H1 (cell line): ENCODE data around the gene GCGR. TPM values are rescaled to one million over a fixed set of nuclear protein-coding genes. Genes with fewer than 3 reads are reported as not detected.

Experiments
- EZH2 ChIP-seq: fragments of 200-600 bp; sonication (generic); IDR thresholded peaks from 2 replicates; pipeline ENCODE4 v1.7.1; 2012; ENCODE audit warnings: low read depth, mild to moderate bottlenecking, moderate library complexity, low read length, inconsistent platforms; ENCODE audit not compliant: severe bottlenecking
- HDAC2 ChIP-seq, 2 experiments: fragments of 300-600 bp in 1 of 2; sonication (generic) in 1 of 2; IDR thresholded peaks; 2 replicates each; pipeline ENCODE4 v1.6.1; 2011 to 2012; ENCODE audit warnings: low read depth in 2 of 2, low read length in 2 of 2, mild to moderate bottlenecking in 2 of 2, moderate library complexity in 2 of 2, borderline replicate concordance in 1 of 2, inconsistent platforms in 1 of 2
- polyA plus RNA-seq, 7 experiments: library from polyadenylated mRNA; depleted of rRNA in 3 of 7; stranded (reverse) in 5 of 7; unstranded in 2 of 7; fragments of >200 nt in 5 of 7; fragments of 200-250 nt in 2 of 7; gene quantifications; 1 replicate in 5 of 7; 2 replicates in 1 of 7; 4 replicates in 1 of 7; pipeline versions ENCODE4 v1.2.1 to v1.2.3, GENCODE V29; 2011 to 2013; ENCODE audit warnings: missing spikeins in 2 of 7, mixed read lengths in 2 of 7
- total RNA-seq: library from RNA; stranded (reverse); fragmentation: NEBNext Ultra II Directional; extraction: Animal tissue kit (Norgen Biotek cat#: 25700); gene quantifications from 2 replicates; pipeline ENCODE4 v1.2.1, GENCODE V29; 2021

GCGR gene
- total and polyA plus RNA-seq, 2 of the 8 experiments (the other 6 are each of a cell fraction or from before 2014, with no cell fraction given) = 0.44 to 0.56 TPM

- TF ChIP-seq EZH2 = no peak
- TF ChIP-seq HDAC2 (IDR thresholded peaks at IDR 0.05; ENCODE audit: borderline replicate concordance in 1 of 2, low read depth in 2 of 2, low read length in 2 of 2) = no peak
These were observed 10.1 kb downstream of the GCGR start (continued) for GRCh38 chr17:81813861-81814683.
